Measurements from ENCODE around the gene PTPRG.

DNA sequence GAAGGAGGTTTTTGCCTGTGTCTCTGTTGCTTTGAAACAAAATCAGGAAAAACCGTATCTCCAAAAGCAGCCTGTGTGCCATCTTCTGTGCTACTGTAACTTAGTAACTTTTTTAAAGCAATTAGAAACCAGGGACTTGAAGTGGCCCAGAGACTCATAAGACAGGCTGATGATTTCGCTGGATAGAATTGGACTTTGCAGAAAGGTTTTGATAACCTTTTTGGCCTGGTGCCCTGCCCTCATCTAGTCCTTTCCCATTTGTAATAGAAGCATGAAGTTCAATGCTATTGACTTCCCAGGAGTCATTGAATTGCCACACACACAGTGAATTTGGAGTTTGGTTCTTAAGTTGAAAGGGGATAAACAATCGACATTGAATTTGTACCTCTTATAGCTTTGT, 157.2 kb downstream of the PTPRG start:
- TF ChIP-seq POLR2A (IDR thresholded peaks at IDR 0.05): no peak
- TF ChIP-seq, protein P1, sequence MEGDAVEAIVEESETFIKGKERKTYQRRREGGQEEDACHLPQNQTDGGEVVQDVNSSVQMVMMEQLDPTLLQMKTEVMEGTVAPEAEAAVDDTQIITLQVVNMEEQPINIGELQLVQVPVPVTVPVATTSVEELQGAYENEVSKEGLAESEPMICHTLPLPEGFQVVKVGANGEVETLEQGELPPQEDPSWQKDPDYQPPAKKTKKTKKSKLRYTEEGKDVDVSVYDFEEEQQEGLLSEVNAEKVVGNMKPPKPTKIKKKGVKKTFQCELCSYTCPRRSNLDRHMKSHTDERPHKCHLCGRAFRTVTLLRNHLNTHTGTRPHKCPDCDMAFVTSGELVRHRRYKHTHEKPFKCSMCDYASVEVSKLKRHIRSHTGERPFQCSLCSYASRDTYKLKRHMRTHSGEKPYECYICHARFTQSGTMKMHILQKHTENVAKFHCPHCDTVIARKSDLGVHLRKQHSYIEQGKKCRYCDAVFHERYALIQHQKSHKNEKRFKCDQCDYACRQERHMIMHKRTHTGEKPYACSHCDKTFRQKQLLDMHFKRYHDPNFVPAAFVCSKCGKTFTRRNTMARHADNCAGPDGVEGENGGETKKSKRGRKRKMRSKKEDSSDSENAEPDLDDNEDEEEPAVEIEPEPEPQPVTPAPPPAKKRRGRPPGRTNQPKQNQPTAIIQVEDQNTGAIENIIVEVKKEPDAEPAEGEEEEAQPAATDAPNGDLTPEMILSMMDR (IDR thresholded peaks at IDR 0.05): no peak
